ENCODE data around the gene MRPS24.
"Not testable (repeated sequence)": the region's sequence is repeated elsewhere in the genome, so short reads cannot be mapped to it uniquely, and the experiment has no call there.

The MRPS24 gene

DNA sequence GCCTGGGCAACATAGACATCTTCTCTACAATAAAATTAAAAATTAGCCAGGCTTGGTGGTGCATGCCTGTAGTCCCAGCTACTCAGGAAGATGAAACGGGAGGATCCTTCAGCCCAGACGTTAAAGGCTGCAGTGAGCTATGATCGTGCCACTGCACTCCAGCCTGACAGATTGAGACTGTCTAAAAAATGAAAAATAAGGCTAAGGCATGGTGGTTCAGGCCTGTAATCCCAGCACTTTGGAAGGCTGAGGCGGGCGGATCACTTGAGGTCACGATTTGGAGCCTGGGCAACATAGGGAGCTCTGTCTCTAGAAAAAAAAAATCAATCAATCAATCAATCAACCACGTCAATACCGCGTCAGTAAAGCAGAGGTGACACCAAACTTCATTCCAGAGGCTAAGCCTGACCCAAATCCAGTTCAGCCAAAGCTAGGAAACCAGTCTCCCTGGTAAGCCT lies 31.1 kb downstream of the MRPS24 start:
- no peaks in the 10 kb centered on the region for H3K9me3 ChIP-seq
- no peaks in the 10 kb centered on the region for H3K36me3 ChIP-seq
- no peaks in the 10 kb centered on the region for H3K4me1 ChIP-seq
- H3K27me3 ChIP-seq: no peaks in the 10 kb centered on the region
- H3K4me3 ChIP-seq (ENCODE audit: low read depth, low read length): peak overlapping the region; percentile 51
- no peak for DNase-seq
- TF ChIP-seq, protein P1, sequence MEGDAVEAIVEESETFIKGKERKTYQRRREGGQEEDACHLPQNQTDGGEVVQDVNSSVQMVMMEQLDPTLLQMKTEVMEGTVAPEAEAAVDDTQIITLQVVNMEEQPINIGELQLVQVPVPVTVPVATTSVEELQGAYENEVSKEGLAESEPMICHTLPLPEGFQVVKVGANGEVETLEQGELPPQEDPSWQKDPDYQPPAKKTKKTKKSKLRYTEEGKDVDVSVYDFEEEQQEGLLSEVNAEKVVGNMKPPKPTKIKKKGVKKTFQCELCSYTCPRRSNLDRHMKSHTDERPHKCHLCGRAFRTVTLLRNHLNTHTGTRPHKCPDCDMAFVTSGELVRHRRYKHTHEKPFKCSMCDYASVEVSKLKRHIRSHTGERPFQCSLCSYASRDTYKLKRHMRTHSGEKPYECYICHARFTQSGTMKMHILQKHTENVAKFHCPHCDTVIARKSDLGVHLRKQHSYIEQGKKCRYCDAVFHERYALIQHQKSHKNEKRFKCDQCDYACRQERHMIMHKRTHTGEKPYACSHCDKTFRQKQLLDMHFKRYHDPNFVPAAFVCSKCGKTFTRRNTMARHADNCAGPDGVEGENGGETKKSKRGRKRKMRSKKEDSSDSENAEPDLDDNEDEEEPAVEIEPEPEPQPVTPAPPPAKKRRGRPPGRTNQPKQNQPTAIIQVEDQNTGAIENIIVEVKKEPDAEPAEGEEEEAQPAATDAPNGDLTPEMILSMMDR (IDR thresholded peaks at IDR 0.05; ENCODE audit: low read depth, low read length): no peak

- Histone ChIP-seq H3K9me3 (no peaks in the 10 kb centered on the region), H3K36me3 (no peaks in the 10 kb centered on the region), H3K27me3 (no peaks in the 10 kb centered on the region), H3K4me3 (ENCODE audit: low read depth, low read length) (no peak overlapping the region), H3K4me1 (no peaks in the 10 kb centered on the region)
- TF ChIP-seq, protein P1 (IDR thresholded peaks at IDR 0.05; ENCODE audit: low read depth, low read length): no peak
- no peak for DNase-seq
These were observed 34.7 kb downstream of the MRPS24 start for GRCh38 chr7:43834463-43835251.

GRCh38 chr7:43830917-43831316 lies 38.4 kb downstream of the MRPS24 start:
- H3K4me3 ChIP-seq (ENCODE audit: low read depth, low read length); H3K27me3 ChIP-seq; H3K36me3 ChIP-seq; H3K4me1 ChIP-seq; H3K9me3 ChIP-seq; DNase-seq: not testable (repeated sequence)

DNA sequence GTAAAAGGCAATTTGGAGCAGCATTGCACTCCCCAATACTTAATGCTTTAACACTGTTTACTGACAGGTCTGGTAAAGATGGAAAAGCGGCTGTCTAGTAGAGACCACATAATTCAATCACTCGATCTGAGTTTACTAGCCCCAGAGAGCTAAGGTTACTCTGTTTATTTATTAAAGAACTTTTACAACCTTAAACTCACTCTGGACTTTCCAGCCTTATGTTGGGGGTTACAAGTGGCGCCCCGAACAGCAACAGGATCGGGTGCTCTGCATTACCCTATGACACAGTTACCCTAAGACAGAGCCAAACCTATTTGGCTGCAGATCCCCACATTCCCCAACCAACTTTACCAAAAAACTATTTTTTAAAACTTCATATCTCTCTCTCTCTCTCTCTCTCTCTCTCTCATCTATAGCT lies 43.9 kb downstream of the MRPS24 start:
- no peaks in the 10 kb centered on the region for H3K36me3 ChIP-seq
- TF ChIP-seq, protein P1 (IDR thresholded peaks at IDR 0.05; ENCODE audit: low read depth, low read length): no peak
- H3K4me1 ChIP-seq: peaks cover 9% of the 10 kb centered on the region; the same call in 1 of the 2 replicates
- no peaks in the 10 kb centered on the region for H3K27me3 ChIP-seq
- H3K9me3 ChIP-seq: no peaks in the 10 kb centered on the region
- no peak overlapping the region for H3K4me3 ChIP-seq (ENCODE audit: low read depth, low read length)
- no peak for DNase-seq

DNA sequence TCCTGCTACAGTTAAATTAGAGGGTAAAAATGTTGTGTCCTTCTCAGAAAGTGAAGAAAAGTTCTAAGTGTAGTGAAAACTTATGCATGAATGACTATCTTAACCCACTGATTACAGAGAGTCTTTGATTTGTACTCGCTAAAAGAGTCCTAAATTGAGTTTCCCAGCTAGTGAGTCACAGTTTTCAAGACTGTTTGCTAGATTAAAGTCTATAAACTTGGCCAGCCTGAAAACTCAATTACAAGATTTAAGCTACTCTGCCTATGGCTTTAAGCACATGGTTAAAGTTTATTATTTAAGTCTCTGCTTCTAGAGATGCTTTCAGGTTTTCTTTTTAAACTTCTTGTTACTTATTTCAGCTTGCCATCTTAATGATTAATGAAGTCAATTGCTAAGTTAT lies 44.4 kb downstream of the MRPS24 start:
- Histone ChIP-seq H3K4me3 (ENCODE audit: low read depth, low read length) (peak overlapping the region; percentile 30; the same call in 1 of the 2 replicates), H3K4me1 (peaks cover 9% of the 10 kb centered on the region; the same call in 1 of the 2 replicates), H3K36me3 (no peaks in the 10 kb centered on the region), H3K27me3 (no peaks in the 10 kb centered on the region), H3K9me3 (no peaks in the 10 kb centered on the region)
- DNase-seq: no peak
- TF ChIP-seq, protein P1 (IDR thresholded peaks at IDR 0.05; ENCODE audit: low read depth, low read length): no peak

GRCh38 chr7:43824513-43824912 lies 44.8 kb downstream of the MRPS24 start:
- DNase-seq: not testable (repeated sequence)

GRCh38 chr7:43823941-43824340 lies 45.4 kb downstream of the MRPS24 start:
- Histone ChIP-seq H3K27me3 (no peaks in the 10 kb centered on the region), H3K36me3 (no peaks in the 10 kb centered on the region), H3K4me3 (ENCODE audit: low read depth, low read length) (peak overlapping the region; percentile 15; the same call in 1 of the 2 replicates), H3K4me1 (peaks cover 9% of the 10 kb centered on the region; the same call in 1 of the 2 replicates), H3K9me3 (no peaks in the 10 kb centered on the region)
- DNase-seq: peak; percentile 56
- TF ChIP-seq, protein P1 (IDR thresholded peaks at IDR 0.05; ENCODE audit: low read depth, low read length): no peak

More at GRCh38 chr7:43824513-43824912, 44.8 kb downstream of the MRPS24 start:
- H3K4me1 ChIP-seq, H3K9me3 ChIP-seq, H3K36me3 ChIP-seq, H3K27me3 ChIP-seq: not testable (repeated sequence)
- H3K4me3 ChIP-seq (ENCODE audit: low read depth, low read length): peak overlapping the region; percentile 30; the same call in 1 of the 2 replicates

DNA sequence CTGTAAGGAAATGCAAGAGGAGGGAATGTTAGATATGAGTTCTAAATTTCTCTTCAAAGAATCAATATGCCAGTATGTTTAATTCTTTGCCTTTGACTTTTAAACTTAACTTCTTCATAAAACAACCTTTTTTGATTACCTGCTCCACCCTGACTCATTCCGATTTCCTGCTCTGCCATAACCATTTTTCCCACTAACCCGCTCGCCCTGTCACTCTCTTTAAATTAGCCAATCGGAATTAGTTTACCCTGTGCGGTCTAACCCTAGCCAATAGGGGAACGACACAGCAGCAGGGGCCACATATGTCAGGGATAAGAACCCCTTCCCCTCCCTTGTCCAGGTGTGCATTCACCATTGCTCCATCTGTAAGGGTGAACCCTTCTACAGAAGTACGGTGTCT lies 45.9 kb downstream of the MRPS24 start:
- not testable (repeated sequence) for DNase-seq; H3K27me3 ChIP-seq; H3K4me3 ChIP-seq (ENCODE audit: low read depth, low read length)

More for the DNA sequence above, 45.9 kb downstream of the MRPS24 start:
- not testable (repeated sequence) for H3K4me1 ChIP-seq, H3K36me3 ChIP-seq, H3K9me3 ChIP-seq

All from BE2C (cell line).